KBM-7 (cell line): ENCODE measurements around the gene TMEM213.

ENCODE experiments used
- DNase-seq: peaks from one replicate; pipeline ENCODE4 v3.0.0-alpha.2; 2015
- in situ Hi-C: fragments of 300-500 bp; cut with MboI; formaldehyde crosslinking; loops from 2 replicates; pipeline ENCODE4 v1.14.3; 2020; ENCODE audit warnings: low sequenced_read_pairs, low pct_unique_long_range_greater_than_20kb, mixed read lengths

The TMEM213 gene

GRCh38 chr7:138832966-138833365, 35.2 kb downstream of the TMEM213 start:
- in situ Hi-C loops: no loop called here
- DNase-seq: no peak

GRCh38 chr7:138833596-138833995, 35.8 kb downstream of the TMEM213 start:
- in situ Hi-C loops: no loop called here
- DNase-seq: peak; percentile 35

GRCh38 chr7:138834583-138834982, 36.8 kb downstream of the TMEM213 start:
- no peak for DNase-seq
- in situ Hi-C loops: no loop called here

- in situ Hi-C loops: no loop called here
- no peak for DNase-seq
These were observed 37.3 kb downstream of the TMEM213 start for GRCh38 chr7:138835087-138835486.

- in situ Hi-C loops: no loop called here
- no peak for DNase-seq
These were observed 39.8 kb downstream of the TMEM213 start for GRCh38 chr7:138837627-138838026.

GRCh38 chr7:138838166-138838565, 40.4 kb downstream of the TMEM213 start:
- no peak for DNase-seq
- in situ Hi-C loops: no loop called here

GRCh38 chr7:138842111-138842510, 44.3 kb downstream of the TMEM213 start:
- DNase-seq: no peak
- in situ Hi-C loops: no loop called here

GRCh38 chr7:138843632-138844580, 46.1 kb downstream of the TMEM213 start:
- DNase-seq: no peak
- in situ Hi-C loops: no loop called here

GRCh38 chr7:138845711-138846110, 47.9 kb downstream of the TMEM213 start:
- in situ Hi-C loops: no loop called here
- DNase-seq: no peak

GRCh38 chr7:138848056-138848980, 50.5 kb downstream of the TMEM213 start:
- DNase-seq: no peak
- in situ Hi-C loops: no loop called here

- no peak for DNase-seq
- in situ Hi-C loops: no loop called here
These were observed 51.9 kb downstream of the TMEM213 start for GRCh38 chr7:138849701-138850100.

- no peak for DNase-seq
- in situ Hi-C loops: no loop called here
These were observed 54.7 kb downstream of the TMEM213 start for GRCh38 chr7:138852469-138852868.

GRCh38 chr7:138853448-138853847, 55.7 kb downstream of the TMEM213 start:
- in situ Hi-C loops: no loop called here

GRCh38 chr7:138854115-138854645, 56.4 kb downstream of the TMEM213 start:
- DNase-seq: no peak
- in situ Hi-C loops: no loop called here

More at GRCh38 chr7:138853448-138853847, 55.7 kb downstream of the TMEM213 start:
- no peak for DNase-seq

GRCh38 chr7:138857728-138858127, 59.9 kb downstream of the TMEM213 start:
- DNase-seq: no peak
- in situ Hi-C loops: no loop called here

- DNase-seq: no peak
- in situ Hi-C loops: no loop called here
These were observed 63.3 kb downstream of the TMEM213 start for GRCh38 chr7:138861051-138861450.

- no peak for DNase-seq
- in situ Hi-C loops: no loop called here
These were observed 66.1 kb downstream of the TMEM213 start for GRCh38 chr7:138863931-138864330.

GRCh38 chr7:138864667-138865066, 66.9 kb downstream of the TMEM213 start:
- DNase-seq: no peak
- in situ Hi-C loops: no loop called here

GRCh38 chr7:138865843-138866242, 68.0 kb downstream of the TMEM213 start:
- peak; percentile 49 for DNase-seq
- in situ Hi-C loops: no loop called here

- in situ Hi-C loops: no loop called here
- DNase-seq: no peak
These were observed 68.6 kb downstream of the TMEM213 start for GRCh38 chr7:138866353-138866752.
